ENCODE measurements around the gene KAZN. TPM values are rescaled to one million over a fixed set of nuclear protein-coding genes. Genes with fewer than 3 reads are reported as not detected.

Gene KAZN
- total and polyA plus RNA-seq, 12 donors = 1.1 to 6.5 (median 1.9) TPM

DNA sequence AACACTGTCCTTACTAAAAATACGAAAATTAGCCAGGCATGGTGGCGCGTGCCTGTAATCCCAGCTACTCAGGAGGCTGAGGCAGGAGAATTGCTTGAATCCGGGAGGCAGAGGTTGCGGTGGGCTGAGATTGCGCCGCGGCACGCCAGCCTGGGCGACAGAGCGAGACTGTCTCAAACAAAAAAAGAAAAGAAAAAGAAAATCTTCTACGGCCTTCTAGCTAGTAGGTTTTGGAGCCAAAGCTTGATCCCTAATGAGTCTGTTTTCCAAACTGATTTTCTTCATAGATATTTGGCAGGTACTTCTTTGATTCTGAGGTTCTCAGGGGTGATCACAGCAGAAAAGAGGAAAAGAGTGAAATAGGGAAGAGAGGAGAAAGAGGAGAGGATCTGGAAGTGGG lies 372.7 kb downstream of the KAZN start:
- DNase-seq (no peak), ATAC-seq (no peak)
- intact Hi-C loops (cut with DNase I) = no loop called here
- no peaks in the 10 kb centered on the region for H3K36me3 ChIP-seq
- H3K9me3 ChIP-seq = peaks cover 0 to 17% (median 0%) of the 10 kb centered on the region in 11 donors
- TF ChIP-seq, protein P1, sequence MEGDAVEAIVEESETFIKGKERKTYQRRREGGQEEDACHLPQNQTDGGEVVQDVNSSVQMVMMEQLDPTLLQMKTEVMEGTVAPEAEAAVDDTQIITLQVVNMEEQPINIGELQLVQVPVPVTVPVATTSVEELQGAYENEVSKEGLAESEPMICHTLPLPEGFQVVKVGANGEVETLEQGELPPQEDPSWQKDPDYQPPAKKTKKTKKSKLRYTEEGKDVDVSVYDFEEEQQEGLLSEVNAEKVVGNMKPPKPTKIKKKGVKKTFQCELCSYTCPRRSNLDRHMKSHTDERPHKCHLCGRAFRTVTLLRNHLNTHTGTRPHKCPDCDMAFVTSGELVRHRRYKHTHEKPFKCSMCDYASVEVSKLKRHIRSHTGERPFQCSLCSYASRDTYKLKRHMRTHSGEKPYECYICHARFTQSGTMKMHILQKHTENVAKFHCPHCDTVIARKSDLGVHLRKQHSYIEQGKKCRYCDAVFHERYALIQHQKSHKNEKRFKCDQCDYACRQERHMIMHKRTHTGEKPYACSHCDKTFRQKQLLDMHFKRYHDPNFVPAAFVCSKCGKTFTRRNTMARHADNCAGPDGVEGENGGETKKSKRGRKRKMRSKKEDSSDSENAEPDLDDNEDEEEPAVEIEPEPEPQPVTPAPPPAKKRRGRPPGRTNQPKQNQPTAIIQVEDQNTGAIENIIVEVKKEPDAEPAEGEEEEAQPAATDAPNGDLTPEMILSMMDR (IDR thresholded peaks at IDR 0.05) = no peak
- H3K27me3 ChIP-seq = no peaks in the 10 kb centered on the region
- H3K27ac ChIP-seq = no peak overlapping the region
- WGBS, 2 donors = 91 to 94% methylated on average over 9 to 12 of the region's 12 CpGs
- H3K4me3 ChIP-seq = peak overlapping the region in 4 of 10 donors; percentile 10 to 35 (median 14)
- H3K4me1 ChIP-seq = peaks cover 3 to 41% (median 22%) of the 10 kb centered on the region in 9 donors

DNA sequence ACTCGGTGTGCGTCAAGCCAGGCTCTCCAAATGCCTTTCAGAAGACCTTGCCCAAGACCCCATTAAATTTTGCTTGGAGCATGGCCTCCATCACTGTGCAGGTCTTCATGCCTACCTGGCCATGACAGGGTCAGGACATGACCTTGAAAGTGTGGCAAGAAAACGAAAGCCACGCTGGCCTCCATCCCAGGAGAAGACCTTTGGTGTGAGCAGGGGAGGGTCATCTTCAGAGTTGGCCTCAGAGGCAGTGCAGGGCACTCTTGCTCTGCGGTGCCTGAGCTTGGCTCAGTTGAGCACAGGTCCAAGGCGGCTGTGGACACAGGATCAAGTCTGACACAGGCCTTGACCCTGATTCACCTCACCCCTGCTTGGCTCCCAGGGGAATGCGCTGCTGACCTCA lies 373.6 kb downstream of the KAZN start:
- peak overlapping the region in 1 of 10 donors; percentile 35 for H3K4me3 ChIP-seq
- DNase-seq (no peak), ATAC-seq (no peak)
- WGBS, 2 donors = 73 to 76% methylated on average over 7 of the region's 7 CpGs
- no peaks in the 10 kb centered on the region for H3K27me3 ChIP-seq
- H3K27ac ChIP-seq = no peak overlapping the region
- H3K4me1 ChIP-seq = peaks cover 3 to 41% (median 22%) of the 10 kb centered on the region in 9 donors
- H3K36me3 ChIP-seq = no peaks in the 10 kb centered on the region
- TF ChIP-seq, protein P1 (IDR thresholded peaks at IDR 0.05) = no peak
- intact Hi-C loops (cut with DNase I) = no loop called here
- H3K9me3 ChIP-seq = peaks cover 0 to 17% (median 0%) of the 10 kb centered on the region in 11 donors

DNA sequence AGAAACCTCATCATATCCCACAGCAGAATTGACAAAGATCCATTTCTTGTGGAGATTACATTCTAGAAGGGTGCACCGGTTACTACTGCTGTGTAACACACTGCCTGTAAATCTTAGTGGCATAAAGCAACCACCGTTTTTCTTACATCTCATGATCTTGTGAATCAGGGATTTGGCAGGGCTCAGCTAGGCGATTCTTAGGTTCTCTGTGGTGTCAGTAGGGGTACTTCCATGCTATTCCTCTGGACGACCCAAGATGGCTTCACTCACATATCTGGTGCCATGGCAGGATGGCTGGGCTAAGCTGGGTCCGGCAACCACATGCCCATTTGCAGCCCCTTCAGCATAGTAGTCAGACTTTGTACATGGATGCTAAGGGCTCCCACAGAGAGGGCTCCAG lies 375.3 kb downstream of the KAZN start:
- intact Hi-C loops (cut with DNase I) = no loop called here

DNA sequence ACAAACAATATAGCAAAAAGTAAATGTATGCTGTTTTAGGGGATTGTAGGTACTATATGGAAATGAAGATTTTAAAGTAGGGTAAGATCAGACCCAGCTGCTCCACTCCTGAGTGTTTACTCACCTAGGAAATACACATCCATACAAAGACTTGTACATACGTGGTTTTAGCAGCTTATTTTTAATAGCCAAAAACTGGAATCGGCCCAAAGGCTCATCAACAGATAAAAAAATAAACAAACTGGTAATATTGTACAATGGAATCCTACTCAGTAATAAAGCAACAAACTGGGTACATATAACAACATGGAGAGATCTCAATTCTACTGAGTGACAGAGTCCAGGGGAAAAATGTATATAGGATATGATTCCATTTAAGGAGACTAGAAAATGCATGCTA lies 375.9 kb downstream of the KAZN start:
- no peak for ATAC-seq
- intact Hi-C loops (cut with DNase I) = no loop called here
- H3K27ac ChIP-seq = no peak overlapping the region

More for the DNA sequence above, 375.3 kb downstream of the KAZN start:
- Histone ChIP-seq H3K27ac (no peak overlapping the region), H3K27me3 (no peaks in the 10 kb centered on the region), H3K9me3 (peaks cover 0 to 10% (median 0%) of the 10 kb centered on the region in 11 donors), H3K4me3 (no peak overlapping the region), H3K36me3 (no peaks in the 10 kb centered on the region), H3K4me1 (peaks cover 2 to 33% (median 14%) of the 10 kb centered on the region in 9 donors)
- 73 to 90% methylated on average over 5 of the region's 5 CpGs for WGBS, 2 donors
- TF ChIP-seq, protein P1 (IDR thresholded peaks at IDR 0.05) = no peak
- DNase-seq (no peak), ATAC-seq (no peak)

More for the DNA sequence above, 375.9 kb downstream of the KAZN start:
- H3K4me3 ChIP-seq = no peak overlapping the region
- H3K4me1 ChIP-seq = peaks cover 0 to 27% (median 8%) of the 10 kb centered on the region in 9 donors
- TF ChIP-seq, protein P1 (IDR thresholded peaks at IDR 0.05) = no peak
- DNase-seq = no peak
- peaks cover 0 to 10% (median 0%) of the 10 kb centered on the region in 11 donors for H3K9me3 ChIP-seq
- no peaks in the 10 kb centered on the region for H3K36me3 ChIP-seq
- WGBS, 2 donors = 67 to 85% methylated on average over 2 of the region's 2 CpGs
- H3K27me3 ChIP-seq = no peaks in the 10 kb centered on the region
